IPS-20b (cell line): ENCODE results near the gene PRDM2.

ENCODE experiments used
- H3K27ac ChIP-seq: one replicate; pipeline ENCODE4 v1.5.1; 2013; ENCODE audit warnings: low read length
- H3K27me3 ChIP-seq: 2 replicates; pipeline ENCODE4 v1.6.1; 2013; ENCODE audit warnings: mild to moderate bottlenecking, low read length, inconsistent platforms; ENCODE audit not compliant: insufficient read depth
- H3K36me3 ChIP-seq: 2 replicates; pipeline ENCODE4 v1.6.1; 2013; ENCODE audit warnings: low read depth, mild to moderate bottlenecking, inconsistent platforms, low read length, moderate library complexity; ENCODE audit not compliant: insufficient read depth
- H3K4me1 ChIP-seq: 2 replicates; pipeline ENCODE4 v1.6.1; 2013; ENCODE audit warnings: mild to moderate bottlenecking, control low read depth, inconsistent platforms, low read length, moderate library complexity; ENCODE audit not compliant: insufficient read depth
- H3K4me3 ChIP-seq: 2 replicates; pipeline ENCODE4 v1.5.1; 2013; ENCODE audit warnings: mild to moderate bottlenecking, low read length, inconsistent platforms
- H3K9ac ChIP-seq: 2 replicates; pipeline ENCODE4 v1.6.1; 2013; ENCODE audit warnings: low read depth, mild to moderate bottlenecking, inconsistent platforms, low read length, moderate library complexity
- H3K9me3 ChIP-seq: 2 replicates; pipeline ENCODE4 v1.6.1; 2013; ENCODE audit warnings: mild to moderate bottlenecking, low read depth, low read length, inconsistent platforms; ENCODE audit not compliant: insufficient read depth

The PRDM2 gene

DNA sequence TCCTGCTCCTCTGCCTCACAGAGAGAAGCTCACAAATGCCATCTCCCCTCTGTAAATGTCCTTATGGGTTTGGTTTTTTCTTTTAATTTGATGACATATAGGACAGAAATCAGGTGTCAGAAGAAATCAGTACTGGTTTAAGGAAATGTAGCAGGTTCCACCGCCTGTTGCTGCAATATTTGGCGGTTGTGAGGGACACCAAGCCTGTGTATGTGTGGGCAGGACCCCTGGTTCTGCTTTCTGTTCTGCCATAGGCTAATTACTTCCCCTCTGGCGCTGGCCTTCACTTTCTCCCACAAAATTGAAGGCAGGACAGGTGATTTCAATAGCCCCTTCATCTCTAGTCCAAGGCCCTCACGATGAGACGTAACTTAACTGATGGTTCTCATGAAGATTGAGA lies 69.2 kb downstream of the PRDM2 start:
- Histone ChIP-seq H3K4me3 (no peak overlapping the region), H3K9ac (no peak overlapping the region), H3K27ac (no peak overlapping the region), H3K27me3 (no peaks in the 10 kb centered on the region), H3K9me3 (no peaks in the 10 kb centered on the region), H3K4me1 (peaks cover 11% of the 10 kb centered on the region; the same call in 1 of the 2 replicates), H3K36me3 (peaks cover 12% of the 10 kb centered on the region; the same call in 1 of the 2 replicates)

DNA sequence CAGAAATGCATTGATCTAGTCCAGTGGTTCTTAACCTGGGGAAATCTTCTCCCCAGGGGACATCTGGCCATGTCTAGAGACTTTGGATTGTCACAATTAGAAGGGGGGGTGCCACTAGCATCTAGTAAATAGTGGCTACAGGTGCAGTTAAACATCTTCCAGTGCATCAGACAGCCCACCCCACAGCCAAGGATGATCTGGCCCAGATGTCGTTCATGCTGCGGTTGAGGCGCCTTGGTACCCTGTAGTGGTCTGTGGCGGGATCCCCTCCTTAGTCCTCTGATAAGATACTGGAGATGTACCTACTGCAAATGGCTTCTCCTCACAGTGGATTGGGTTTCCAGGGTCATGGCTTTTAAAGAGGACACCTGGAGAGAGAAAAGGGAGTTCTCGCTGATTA lies 69.8 kb downstream of the PRDM2 start:
- no peak overlapping the region for H3K9ac ChIP-seq
- H3K9me3 ChIP-seq, result no peaks in the 10 kb centered on the region
- no peaks in the 10 kb centered on the region for H3K27me3 ChIP-seq
- H3K4me3 ChIP-seq, result no peak overlapping the region
- peaks cover 15% of the 10 kb centered on the region; the same call in 1 of the 2 replicates for H3K36me3 ChIP-seq
- peaks cover 4% of the 10 kb centered on the region; the same call in 1 of the 2 replicates for H3K4me1 ChIP-seq
- H3K27ac ChIP-seq, result no peak overlapping the region

DNA sequence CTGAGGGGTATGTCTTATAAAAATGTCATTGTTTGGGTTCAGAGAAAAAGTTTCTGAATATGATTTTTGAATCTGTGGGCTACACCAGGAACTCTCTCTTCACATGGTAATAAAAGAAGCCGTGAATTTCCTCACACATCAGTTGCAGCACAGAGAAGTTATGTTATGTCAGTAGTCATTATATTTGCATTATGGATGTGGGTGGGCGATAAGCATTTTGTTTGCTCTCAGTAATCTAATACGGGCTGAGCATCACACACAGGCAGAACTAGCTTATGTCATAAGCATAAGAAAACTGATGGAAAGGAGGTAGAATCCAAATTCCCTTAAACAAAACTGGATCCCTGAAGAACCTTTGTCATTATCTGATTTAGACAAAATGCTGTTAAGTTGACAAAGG lies 70.8 kb downstream of the PRDM2 start:
- Histone ChIP-seq H3K9me3 (no peaks in the 10 kb centered on the region), H3K27me3 (no peaks in the 10 kb centered on the region), H3K36me3 (peaks cover 15% of the 10 kb centered on the region)

DNA sequence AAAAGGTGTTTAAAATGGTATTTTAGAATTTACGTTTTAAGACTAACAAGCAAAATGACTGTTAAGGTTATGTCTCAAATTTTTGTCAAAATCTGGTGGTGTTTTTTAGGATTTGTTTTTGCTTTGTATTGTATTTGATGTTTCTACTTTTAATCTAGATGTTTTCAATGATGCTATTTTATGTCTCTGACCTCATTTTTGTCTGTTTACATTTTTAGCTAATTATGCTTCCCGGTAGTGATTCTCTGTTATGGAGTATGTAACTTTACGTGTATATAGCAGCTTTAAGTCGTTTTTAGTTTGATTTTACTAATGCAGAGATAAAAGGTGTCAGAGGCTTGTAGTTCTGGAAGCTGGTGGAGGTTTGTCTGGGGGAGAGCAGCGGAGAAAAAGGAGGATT lies 71.8 kb downstream of the PRDM2 start:
- Histone ChIP-seq H3K36me3 (peaks cover 23% of the 10 kb centered on the region), H3K9ac (no peak overlapping the region), H3K27ac (no peak overlapping the region)

More for the DNA sequence above, 70.8 kb downstream of the PRDM2 start:
- H3K4me3 ChIP-seq, result no peak overlapping the region
- H3K4me1 ChIP-seq, result no peaks in the 10 kb centered on the region
- H3K9ac ChIP-seq, result no peak overlapping the region
- no peak overlapping the region for H3K27ac ChIP-seq

DNA sequence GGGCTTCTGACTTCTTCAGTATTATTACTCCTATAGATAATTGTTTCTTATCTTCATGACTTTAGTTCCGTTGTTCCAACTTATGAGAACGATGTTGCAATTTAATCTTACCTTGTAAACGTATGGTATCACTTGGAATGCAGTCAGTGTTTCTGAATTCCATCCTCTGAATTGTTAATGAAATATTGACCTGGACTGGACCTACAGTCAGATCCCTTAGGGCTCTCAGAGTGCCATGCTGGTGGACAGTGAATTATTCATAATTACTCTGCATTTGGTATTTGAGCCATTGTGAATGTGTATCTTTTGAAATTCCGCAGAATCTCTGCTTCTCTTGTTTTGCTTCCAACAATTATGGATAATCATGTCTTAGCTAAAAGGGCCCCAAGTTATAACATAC lies 72.3 kb downstream of the PRDM2 start:
- Histone ChIP-seq H3K4me1 (no peaks in the 10 kb centered on the region), H3K9me3 (no peaks in the 10 kb centered on the region), H3K9ac (no peak overlapping the region), H3K27me3 (no peaks in the 10 kb centered on the region), H3K36me3 (peaks cover 28% of the 10 kb centered on the region), H3K27ac (no peak overlapping the region), H3K4me3 (no peak overlapping the region)

More for the DNA sequence above, 71.8 kb downstream of the PRDM2 start:
- H3K9me3 ChIP-seq, result no peaks in the 10 kb centered on the region
- H3K4me1 ChIP-seq, result no peaks in the 10 kb centered on the region
- H3K4me3 ChIP-seq, result no peak overlapping the region
- H3K27me3 ChIP-seq, result no peaks in the 10 kb centered on the region

DNA sequence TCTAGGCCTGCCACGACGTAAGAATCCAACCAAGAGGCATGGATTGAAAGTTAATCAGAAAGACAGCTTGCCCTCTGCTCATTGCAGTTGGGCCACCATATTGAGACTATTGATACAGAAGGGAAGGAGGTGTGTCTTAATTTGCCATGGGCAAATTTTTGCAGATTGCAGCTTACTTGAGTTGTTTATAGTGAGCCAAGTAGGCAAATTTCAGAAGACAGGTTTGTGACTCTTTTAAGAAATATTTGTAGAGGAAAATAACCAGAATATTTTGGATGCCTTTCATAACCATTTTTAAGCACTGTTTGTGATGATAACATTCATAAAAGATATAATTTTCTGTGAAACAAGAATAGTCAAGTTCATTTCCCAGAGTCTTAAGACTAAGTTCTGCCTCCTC lies 74.1 kb downstream of the PRDM2 start:
- Histone ChIP-seq H3K27ac (no peak overlapping the region), H3K4me1 (no peaks in the 10 kb centered on the region), H3K36me3 (peaks cover 44% of the 10 kb centered on the region)

DNA sequence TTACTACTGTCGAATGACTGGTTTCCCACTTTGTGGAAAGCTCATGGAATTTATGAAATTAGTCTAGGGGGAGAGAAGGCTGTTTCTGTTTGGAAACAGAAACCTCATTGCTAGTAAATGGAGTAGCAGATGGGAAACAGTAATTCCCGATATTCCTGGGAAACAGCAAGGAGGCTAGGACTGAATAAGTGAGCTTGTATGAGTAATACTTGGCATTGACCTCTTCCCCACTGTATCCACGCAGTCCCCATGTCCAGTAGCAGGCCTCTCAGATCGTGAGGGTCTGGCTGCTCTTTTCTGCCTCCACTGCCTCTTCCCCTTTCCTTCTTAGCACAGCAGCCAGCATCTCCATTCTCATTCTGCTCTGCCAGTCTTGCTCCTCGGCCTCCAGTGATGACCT lies 75.5 kb downstream of the PRDM2 start:
- Histone ChIP-seq H3K4me3 (no peak overlapping the region), H3K27me3 (no peaks in the 10 kb centered on the region), H3K9ac (no peak overlapping the region), H3K4me1 (no peaks in the 10 kb centered on the region), H3K36me3 (peaks cover 57% of the 10 kb centered on the region), H3K27ac (no peak overlapping the region), H3K9me3 (no peaks in the 10 kb centered on the region)

More for the DNA sequence above, 74.1 kb downstream of the PRDM2 start:
- Histone ChIP-seq H3K9me3 (no peaks in the 10 kb centered on the region), H3K9ac (no peak overlapping the region), H3K4me3 (no peak overlapping the region), H3K27me3 (no peaks in the 10 kb centered on the region)

DNA sequence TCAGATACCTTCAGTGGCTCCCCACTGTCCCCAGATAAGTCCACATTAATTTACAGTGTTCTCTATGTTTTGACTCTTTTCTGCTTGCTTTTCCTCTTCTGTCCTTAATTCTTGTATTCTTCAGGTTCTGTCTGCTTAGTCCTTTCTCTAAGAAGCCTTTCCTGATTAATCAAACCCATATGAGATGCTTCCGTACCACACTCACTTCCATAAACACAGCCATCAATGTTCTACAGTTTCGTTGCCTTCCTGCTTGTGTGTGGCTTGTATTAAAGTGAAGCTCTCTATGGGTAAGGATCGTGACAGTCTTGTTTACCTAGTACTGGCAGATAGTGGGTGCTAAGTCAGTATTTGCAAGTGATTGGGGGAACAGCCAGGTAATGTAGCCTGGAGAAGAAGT lies 75.9 kb downstream of the PRDM2 start:
- no peak overlapping the region for H3K9ac ChIP-seq
- H3K36me3 ChIP-seq, result peaks cover 58% of the 10 kb centered on the region
- no peaks in the 10 kb centered on the region for H3K27me3 ChIP-seq
- H3K27ac ChIP-seq, result no peak overlapping the region
- no peak overlapping the region for H3K4me3 ChIP-seq
- no peaks in the 10 kb centered on the region for H3K9me3 ChIP-seq
- no peaks in the 10 kb centered on the region for H3K4me1 ChIP-seq

DNA sequence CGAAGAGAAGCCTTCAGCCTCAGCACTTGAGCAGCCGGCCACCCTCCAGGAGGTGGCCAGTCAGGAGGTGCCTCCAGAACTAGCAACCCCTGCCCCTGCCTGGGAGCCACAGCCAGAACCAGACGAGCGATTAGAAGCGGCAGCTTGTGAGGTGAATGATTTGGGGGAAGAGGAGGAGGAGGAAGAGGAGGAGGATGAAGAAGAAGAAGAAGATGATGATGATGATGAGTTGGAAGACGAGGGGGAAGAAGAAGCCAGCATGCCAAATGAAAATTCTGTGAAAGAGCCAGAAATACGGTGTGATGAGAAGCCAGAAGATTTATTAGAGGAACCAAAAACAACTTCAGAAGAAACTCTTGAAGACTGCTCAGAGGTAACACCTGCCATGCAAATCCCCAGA lies 78.4 kb downstream of the PRDM2 start:
- no peak overlapping the region for H3K27ac ChIP-seq
- peaks cover 66% of the 10 kb centered on the region for H3K36me3 ChIP-seq
- no peaks in the 10 kb centered on the region for H3K9me3 ChIP-seq
- no peak overlapping the region for H3K4me3 ChIP-seq
- H3K9ac ChIP-seq, result no peak overlapping the region
- H3K27me3 ChIP-seq, result no peaks in the 10 kb centered on the region
- H3K4me1 ChIP-seq, result peaks cover 3% of the 10 kb centered on the region; the same call in 1 of the 2 replicates

DNA sequence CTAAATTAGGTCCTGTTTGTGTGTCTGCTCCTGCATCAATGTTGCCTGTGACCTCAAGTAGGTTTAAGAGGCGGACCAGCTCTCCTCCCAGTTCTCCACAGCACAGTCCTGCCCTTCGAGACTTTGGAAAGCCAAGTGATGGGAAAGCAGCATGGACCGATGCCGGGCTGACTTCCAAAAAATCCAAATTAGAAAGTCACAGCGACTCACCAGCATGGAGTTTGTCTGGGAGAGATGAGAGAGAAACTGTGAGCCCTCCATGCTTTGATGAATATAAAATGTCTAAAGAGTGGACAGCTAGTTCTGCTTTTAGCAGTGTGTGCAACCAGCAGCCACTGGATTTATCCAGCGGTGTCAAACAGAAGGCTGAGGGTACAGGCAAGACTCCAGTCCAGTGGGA lies 79.9 kb downstream of the PRDM2 start:
- Histone ChIP-seq H3K27me3 (no peaks in the 10 kb centered on the region), H3K36me3 (peaks cover 55% of the 10 kb centered on the region), H3K27ac (no peak overlapping the region), H3K4me1 (peaks cover 7% of the 10 kb centered on the region), H3K9ac (no peak overlapping the region), H3K4me3 (no peak overlapping the region), H3K9me3 (no peaks in the 10 kb centered on the region)

DNA sequence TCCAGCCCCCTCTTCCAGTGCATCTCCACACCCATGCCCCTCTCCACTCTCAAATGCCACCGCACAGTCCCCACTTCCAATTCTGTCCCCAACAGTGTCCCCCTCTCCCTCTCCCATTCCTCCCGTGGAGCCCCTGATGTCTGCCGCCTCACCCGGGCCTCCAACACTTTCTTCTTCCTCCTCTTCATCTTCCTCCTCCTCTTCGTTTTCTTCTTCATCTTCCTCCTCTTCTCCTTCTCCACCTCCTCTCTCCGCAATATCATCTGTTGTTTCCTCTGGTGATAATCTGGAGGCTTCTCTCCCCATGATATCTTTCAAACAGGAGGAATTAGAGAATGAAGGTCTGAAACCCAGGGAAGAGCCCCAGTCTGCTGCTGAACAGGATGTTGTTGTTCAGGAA lies 80.8 kb downstream of the PRDM2 start:
- no peak overlapping the region for H3K27ac ChIP-seq
- peaks cover 55% of the 10 kb centered on the region for H3K36me3 ChIP-seq
- H3K4me3 ChIP-seq, result no peak overlapping the region
- no peaks in the 10 kb centered on the region for H3K9me3 ChIP-seq
- no peak overlapping the region for H3K9ac ChIP-seq
- H3K4me1 ChIP-seq, result peaks cover 7% of the 10 kb centered on the region
- H3K27me3 ChIP-seq, result no peaks in the 10 kb centered on the region

DNA sequence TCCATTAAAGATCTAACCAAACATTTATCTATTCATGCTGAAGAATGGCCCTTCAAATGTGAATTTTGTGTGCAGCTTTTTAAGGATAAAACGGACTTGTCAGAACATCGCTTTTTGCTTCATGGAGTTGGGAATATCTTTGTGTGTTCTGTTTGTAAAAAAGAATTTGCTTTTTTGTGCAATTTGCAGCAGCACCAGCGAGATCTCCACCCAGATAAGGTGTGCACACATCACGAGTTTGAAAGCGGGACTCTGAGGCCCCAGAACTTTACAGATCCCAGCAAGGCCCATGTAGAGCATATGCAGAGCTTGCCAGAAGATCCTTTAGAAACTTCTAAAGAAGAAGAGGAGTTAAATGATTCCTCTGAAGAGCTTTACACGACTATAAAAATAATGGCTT lies 81.2 kb downstream of the PRDM2 start:
- H3K27ac ChIP-seq, result no peak overlapping the region
- no peak overlapping the region for H3K4me3 ChIP-seq
- peaks cover 52% of the 10 kb centered on the region for H3K36me3 ChIP-seq
- no peaks in the 10 kb centered on the region for H3K27me3 ChIP-seq
- H3K9me3 ChIP-seq, result no peaks in the 10 kb centered on the region
- peaks cover 7% of the 10 kb centered on the region for H3K4me1 ChIP-seq
- H3K9ac ChIP-seq, result no peak overlapping the region
